Adrenal gland (tissue), 5 donors: Measurements from ENCODE around the gene ACAP3.

Experiments used
- POLR2A ChIP-seq, 2 donors: fragments of 450-650 bp; IDR thresholded peaks; one replicate each; pipeline ENCODE4 v1.6.1; 2017; ENCODE audit warnings: antibody characterized with exemption in 2 of 2, mild to moderate bottlenecking in 2 of 2, moderate library complexity in 1 of 2
- TF ChIP-seq, protein P1 (sequence below), 6 experiments: fragments of 450-650 bp in 4 of 6; fragments of 200-600 bp in 2 of 6; sonication (generic) in 1 of 6; IDR thresholded peaks; 1 replicate in 5 of 6; 2 replicates in 1 of 6; pipeline versions ENCODE4 v1.5.1 to v1.8.0; 2016 to 2021; ENCODE audit warnings: antibody characterized with exemption in 6 of 6, mild to moderate bottlenecking in 2 of 6, moderate library complexity in 1 of 6
- donor health status: DM: no; HTN: no; CAD: no.

DNA sequence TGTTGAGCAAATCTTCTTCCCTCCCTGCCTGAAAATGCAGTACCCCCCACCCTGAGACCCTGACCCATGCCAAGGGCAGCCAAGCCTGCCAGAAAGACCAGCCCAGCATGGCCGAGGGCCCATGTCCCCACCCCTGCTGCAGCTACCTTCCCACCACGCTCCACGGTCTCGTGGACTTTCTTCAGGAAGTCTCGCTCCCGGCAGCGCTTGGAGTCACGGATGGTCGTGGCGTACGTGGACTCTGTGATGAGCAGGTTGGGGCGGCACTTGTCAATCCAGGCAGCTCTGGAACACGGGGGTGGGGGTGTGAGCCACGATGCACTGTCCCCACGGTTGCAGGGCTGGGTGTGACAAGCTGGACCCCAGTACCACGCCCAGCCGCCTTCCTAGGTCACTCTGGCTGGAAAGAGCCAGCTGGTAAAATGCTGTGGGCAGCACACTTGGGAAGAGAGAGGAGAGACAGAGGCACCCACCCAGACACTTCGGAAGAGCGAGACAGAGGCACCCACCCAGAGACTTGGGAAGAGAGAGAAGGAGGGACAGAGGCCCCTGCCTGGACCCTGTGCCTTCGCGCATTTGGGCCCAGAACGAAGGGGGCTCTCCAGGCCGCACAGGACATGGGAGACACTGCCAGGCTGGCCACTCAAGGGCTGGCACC, 7.1 kb upstream of the ACAP3 start:
- TF ChIP-seq POLR2A (IDR thresholded peaks at IDR 0.05), result no peak
- TF ChIP-seq, protein P1, sequence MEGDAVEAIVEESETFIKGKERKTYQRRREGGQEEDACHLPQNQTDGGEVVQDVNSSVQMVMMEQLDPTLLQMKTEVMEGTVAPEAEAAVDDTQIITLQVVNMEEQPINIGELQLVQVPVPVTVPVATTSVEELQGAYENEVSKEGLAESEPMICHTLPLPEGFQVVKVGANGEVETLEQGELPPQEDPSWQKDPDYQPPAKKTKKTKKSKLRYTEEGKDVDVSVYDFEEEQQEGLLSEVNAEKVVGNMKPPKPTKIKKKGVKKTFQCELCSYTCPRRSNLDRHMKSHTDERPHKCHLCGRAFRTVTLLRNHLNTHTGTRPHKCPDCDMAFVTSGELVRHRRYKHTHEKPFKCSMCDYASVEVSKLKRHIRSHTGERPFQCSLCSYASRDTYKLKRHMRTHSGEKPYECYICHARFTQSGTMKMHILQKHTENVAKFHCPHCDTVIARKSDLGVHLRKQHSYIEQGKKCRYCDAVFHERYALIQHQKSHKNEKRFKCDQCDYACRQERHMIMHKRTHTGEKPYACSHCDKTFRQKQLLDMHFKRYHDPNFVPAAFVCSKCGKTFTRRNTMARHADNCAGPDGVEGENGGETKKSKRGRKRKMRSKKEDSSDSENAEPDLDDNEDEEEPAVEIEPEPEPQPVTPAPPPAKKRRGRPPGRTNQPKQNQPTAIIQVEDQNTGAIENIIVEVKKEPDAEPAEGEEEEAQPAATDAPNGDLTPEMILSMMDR (IDR thresholded peaks at IDR 0.05), result no peak
